GM18505 (cell line): ENCODE data around the gene SLC1A3.

Experiments
- ATAC-seq: cut with Tn5 transposase; IDR thresholded peaks from one replicate; pipeline ENCODE4 v1.9.1; 2021; ENCODE audit not compliant: unreplicated experiment
- POLR2A ChIP-seq: IDR thresholded peaks from 4 replicates; pipeline ENCODE4 v1.6.1; 2011; ENCODE audit warnings: borderline replicate concordance; ENCODE audit not compliant: insufficient read depth, insufficient read length; ENCODE audit errors: extremely low read depth

The SLC1A3 gene

GRCh38 chr5:36607838-36608783 lies 1.7 kb downstream of the SLC1A3 start:
- TF ChIP-seq POLR2A: no peak
- ATAC-seq: no peak

DNA sequence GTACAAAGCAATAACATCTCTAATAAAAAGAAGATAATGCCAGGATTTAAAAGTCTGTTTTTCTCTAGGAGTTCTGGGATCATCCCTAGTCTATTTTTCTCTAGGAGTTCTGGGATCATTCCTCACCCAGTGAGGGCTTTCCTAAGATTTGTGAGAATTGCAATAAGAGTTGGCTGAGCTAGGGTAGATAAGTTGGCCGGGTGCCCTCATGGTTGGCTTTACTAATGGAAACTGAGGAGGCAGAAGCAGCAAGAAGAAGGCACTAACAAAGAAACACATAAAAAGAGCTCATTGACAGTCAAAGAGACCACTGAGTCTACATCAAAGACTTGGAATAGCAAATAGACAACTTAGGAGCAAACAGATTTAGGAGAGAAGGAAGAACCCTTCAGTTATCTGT lies 4.2 kb downstream of the SLC1A3 start:
- no peak for TF ChIP-seq POLR2A
- no peak for ATAC-seq

DNA sequence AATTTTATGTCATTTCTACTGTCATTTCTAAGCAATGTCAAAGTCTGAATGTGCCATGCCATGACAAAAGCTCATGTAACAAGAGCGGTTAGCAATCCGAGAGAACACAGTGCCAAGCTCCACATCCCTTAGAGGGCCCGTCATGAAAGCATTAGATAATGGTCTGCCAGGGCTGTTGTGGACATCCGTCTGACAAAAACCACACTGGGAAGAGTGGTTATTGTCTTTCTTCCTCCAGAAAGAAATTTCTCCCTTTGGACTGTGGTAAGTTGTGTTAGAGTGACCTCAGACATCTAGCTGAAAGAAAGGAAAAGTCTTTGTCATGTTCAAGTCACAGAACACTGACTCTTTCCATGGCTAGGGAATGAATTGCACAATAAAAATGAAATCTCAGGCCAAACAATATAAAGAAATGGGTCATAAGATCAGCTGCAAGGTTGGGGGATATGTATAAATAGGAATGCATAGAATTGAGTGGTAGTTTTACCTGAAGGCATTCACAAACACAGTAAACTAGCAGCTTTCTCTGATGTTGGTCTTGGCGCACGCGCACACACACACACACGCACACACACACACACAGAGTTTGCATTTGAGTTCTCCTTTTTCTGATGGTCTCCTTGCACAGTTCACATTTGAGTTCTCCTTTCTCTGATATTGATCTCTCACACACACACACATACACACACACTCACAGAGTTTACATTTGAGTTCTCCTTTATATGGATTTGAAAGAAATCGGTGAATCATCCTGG lies 5.3 kb downstream of the SLC1A3 start:
- ATAC-seq: no peak

DNA sequence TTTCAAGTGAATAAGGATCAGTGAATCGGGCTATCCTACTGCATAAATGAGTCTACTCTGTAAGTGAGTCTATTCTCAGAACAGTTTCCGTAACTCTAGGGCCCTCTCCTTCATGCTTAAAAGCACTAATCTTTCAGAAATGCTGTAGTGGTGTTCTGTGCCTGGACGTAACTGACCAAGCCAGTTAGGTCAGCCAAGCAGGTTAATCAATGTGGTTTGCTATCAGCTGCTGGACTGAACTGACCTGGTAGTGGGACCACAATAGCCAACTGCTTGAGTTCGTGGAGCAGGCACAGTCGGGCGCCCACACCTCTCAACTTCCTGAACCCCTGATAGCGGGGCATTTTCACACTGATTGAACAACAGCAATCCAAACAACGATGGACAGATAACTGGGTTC lies 6.8 kb downstream of the SLC1A3 start:
- ATAC-seq: no peak
- TF ChIP-seq POLR2A: no peak

More for the DNA sequence above, 5.3 kb downstream of the SLC1A3 start:
- no peak for TF ChIP-seq POLR2A

DNA sequence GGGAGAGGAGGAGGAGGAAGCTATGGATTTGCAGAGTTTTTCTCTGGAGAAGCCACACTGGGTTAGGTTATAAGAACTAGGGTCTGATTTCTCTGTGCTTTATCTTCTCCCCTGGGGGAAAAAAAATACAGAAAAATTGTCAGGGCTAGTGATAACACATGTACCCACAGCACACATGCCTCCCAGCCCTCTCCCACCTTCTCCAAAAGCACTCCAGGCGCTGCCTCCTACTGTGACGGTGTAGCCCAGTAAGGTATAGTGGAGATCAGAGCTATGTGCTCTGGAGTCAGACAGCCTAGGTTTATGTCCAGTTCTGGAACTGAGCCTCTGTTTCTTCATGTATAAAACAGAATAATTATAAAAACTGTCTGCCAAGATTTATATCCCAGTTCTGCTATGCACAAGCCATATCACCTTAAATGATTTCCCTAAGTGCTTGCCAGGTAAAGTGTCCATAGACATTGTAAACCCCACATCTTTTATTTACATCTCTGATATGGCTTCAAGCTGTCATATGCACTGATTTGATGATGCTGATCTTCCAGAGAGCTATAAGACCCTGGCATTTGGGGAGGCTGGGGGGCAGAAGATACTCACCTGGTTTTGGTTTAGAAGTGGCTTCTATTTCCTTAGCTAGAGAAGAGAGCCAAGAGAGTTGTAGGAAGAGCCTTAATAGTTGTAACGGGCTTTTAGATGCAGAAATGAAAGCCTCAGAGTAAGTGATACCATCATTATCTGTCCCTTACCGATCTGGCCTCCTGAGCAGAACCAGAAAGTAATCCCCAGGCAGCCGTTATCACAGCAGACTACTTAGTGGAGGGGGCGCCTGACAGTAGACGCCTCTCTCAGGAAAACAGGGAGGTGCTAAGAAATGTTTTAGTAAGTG lies 7.6 kb downstream of the SLC1A3 start:
- TF ChIP-seq POLR2A: no peak

GRCh38 chr5:36614657-36615308 lies 8.4 kb downstream of the SLC1A3 start:
- ATAC-seq: no peak
- TF ChIP-seq POLR2A: no peak

More for the DNA sequence above, 7.6 kb downstream of the SLC1A3 start:
- no peak for ATAC-seq

GRCh38 chr5:36619012-36619635 lies 12.7 kb downstream of the SLC1A3 start:
- no peak for ATAC-seq
- no peak for TF ChIP-seq POLR2A

DNA sequence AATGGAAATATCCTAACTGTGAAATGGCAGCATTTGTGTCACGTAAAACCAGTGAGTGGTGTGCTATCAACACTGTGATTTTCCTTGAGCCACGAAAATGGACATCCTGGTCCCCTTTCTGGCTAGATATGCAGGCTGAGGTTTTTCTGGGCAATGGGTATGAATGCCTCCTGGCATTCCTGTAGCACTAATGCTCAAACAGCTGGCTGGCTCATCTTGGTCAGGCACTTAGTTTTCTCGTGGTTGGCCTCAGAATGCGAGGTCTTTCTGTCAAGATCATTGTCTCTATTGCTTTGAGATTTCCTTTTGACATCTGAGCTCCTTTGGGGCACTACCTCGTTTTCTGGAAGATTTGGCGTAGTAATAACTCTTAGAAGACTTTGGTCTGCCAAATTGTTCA lies 15.6 kb downstream of the SLC1A3 start:
- no peak for TF ChIP-seq POLR2A
- ATAC-seq: no peak

- TF ChIP-seq POLR2A: no peak
- no peak for ATAC-seq
These were observed 17.4 kb downstream of the SLC1A3 start for GRCh38 chr5:36623832-36624231.

- no peak for ATAC-seq
- no peak for TF ChIP-seq POLR2A
These were observed 17.9 kb downstream of the SLC1A3 start for GRCh38 chr5:36624277-36624676.

DNA sequence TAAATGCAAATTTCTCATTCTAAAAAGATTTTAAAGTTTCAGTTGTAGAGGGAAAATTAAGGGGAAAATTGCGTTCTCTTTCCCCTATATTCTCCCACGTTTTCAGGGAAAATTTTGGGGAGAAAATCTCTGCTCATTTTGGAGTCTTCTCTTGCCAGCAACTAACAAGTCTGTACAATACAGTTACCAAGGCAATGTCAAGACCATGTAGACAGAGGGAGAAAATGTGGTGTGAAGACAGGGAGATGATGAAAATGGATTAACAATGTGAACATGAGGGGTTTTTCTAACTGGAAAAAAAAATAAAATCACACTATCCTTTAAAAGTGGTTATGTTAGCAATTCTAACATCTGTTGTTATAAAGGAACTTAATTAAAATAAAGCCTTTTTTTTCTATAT lies 22.3 kb downstream of the SLC1A3 start:
- TF ChIP-seq POLR2A: no peak
- ATAC-seq: no peak

- no peak for TF ChIP-seq POLR2A
- ATAC-seq: no peak
These were observed 23.3 kb downstream of the SLC1A3 start for GRCh38 chr5:36629729-36630128.
